Measurements from ENCODE around the gene RPS6KA1.

DNA sequence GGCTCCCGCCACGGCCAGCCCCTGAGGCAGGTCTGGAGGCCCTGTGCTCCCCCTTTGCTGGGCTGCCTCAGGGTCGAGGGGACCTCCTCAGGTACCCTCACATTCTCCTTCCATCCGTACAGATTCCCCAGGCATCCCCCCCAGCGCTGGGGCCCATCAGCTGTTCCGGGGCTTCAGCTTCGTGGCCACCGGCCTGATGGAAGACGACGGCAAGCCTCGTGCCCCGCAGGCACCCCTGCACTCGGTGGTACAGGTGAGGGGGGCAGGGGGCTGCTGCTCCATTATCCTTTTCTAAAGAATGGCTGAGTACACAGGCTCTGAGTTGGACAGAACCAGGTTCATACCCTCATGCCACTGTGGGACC, 29.1 kb downstream of the RPS6KA1 start:
- no peak for TF ChIP-seq EZH2 (IDR thresholded peaks at IDR 0.05; ENCODE audit: borderline replicate concordance, low read length)
- TF ChIP-seq, protein P1, sequence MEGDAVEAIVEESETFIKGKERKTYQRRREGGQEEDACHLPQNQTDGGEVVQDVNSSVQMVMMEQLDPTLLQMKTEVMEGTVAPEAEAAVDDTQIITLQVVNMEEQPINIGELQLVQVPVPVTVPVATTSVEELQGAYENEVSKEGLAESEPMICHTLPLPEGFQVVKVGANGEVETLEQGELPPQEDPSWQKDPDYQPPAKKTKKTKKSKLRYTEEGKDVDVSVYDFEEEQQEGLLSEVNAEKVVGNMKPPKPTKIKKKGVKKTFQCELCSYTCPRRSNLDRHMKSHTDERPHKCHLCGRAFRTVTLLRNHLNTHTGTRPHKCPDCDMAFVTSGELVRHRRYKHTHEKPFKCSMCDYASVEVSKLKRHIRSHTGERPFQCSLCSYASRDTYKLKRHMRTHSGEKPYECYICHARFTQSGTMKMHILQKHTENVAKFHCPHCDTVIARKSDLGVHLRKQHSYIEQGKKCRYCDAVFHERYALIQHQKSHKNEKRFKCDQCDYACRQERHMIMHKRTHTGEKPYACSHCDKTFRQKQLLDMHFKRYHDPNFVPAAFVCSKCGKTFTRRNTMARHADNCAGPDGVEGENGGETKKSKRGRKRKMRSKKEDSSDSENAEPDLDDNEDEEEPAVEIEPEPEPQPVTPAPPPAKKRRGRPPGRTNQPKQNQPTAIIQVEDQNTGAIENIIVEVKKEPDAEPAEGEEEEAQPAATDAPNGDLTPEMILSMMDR (IDR thresholded peaks at IDR 0.05; ENCODE audit: low read length), result no peak

Data from OCI-LY1 (cell line).